HG03064 (cell line): ENCODE results near the gene CLRN1.
"Not testable (repeated sequence)": the region's sequence is repeated elsewhere in the genome, so short reads cannot be mapped to it uniquely, and the experiment has no call there.

Source experiments
- ATAC-seq: cut with Tn5 transposase; IDR thresholded peaks from one replicate; pipeline ENCODE4 v1.9.1; 2021; ENCODE audit warnings: low read depth; ENCODE audit not compliant: unreplicated experiment

Gene CLRN1, protein sequence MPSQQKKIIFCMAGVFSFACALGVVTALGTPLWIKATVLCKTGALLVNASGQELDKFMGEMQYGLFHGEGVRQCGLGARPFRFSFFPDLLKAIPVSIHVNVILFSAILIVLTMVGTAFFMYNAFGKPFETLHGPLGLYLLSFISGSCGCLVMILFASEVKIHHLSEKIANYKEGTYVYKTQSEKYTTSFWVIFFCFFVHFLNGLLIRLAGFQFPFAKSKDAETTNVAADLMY

DNA sequence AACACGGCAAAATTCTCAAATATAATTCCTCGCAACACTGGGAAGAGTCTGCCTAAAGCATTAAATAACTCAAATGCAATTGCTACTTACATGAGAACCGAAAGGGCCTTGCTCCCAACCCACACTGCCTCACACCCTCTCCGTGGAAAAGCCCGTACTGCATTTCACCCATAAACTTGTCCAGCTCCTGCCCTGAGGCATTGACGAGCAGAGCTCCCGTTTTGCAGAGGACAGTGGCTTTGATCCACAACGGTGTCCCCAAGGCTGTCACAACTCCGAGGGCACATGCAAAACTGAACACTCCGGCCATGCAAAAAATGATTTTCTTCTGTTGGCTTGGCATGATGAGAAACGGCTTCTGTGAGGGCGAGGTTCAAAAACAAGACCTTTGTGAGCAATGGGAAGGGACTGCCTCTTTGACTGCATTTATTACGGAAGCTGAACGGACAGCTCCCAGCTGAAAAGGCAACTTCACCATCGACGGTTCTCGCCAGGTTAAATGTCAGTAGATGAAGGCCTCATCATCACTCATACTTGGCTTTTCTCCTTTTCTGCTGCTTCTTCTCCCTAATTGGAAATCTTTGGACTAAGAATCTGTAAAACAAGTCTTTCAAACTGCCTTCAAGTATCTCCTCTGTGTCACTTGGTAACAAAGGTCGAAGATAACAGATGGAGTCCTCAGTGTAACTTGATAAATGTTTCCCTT is at the start of gene CLRN1:
Gene CLRN1, minus strand, starts transcription at position 362 of the 706 bp plus-strand sequence. Its CDS starts 19 bp downstream, at position 343.
- ATAC-seq: no peak

DNA sequence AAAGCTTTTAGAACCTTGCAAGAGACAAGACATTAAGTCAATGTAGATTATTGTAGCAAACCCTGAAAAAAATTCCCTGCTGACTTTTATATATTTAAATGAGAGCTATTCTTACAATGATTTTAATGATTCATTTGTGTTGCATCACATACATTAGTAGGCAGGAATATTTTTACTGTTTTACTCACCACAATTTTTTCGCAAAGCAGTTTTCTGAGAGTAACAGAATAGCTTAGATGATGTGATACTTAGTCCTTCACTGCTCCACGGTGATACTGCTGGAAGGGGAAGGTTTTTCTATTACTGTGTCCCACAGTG is 43.9 kb upstream of the CLRN1 start:
- ATAC-seq: no peak

GRCh38 chr3:151015767-151016477 is 43.4 kb upstream of the CLRN1 start:
- ATAC-seq: no peak

GRCh38 chr3:151015181-151015580 is 42.7 kb upstream of the CLRN1 start:
- ATAC-seq: no peak

- no peak for ATAC-seq
Measured at GRCh38 chr3:151014501-151015018, 42.0 kb upstream of the CLRN1 start.

- ATAC-seq: no peak
Measured at GRCh38 chr3:151012753-151013152, 40.2 kb upstream of the CLRN1 start.

GRCh38 chr3:151011427-151011826 is 38.9 kb upstream of the CLRN1 start:
- no peak for ATAC-seq

GRCh38 chr3:151009981-151010380 is 37.5 kb upstream of the CLRN1 start:
- no peak for ATAC-seq

DNA sequence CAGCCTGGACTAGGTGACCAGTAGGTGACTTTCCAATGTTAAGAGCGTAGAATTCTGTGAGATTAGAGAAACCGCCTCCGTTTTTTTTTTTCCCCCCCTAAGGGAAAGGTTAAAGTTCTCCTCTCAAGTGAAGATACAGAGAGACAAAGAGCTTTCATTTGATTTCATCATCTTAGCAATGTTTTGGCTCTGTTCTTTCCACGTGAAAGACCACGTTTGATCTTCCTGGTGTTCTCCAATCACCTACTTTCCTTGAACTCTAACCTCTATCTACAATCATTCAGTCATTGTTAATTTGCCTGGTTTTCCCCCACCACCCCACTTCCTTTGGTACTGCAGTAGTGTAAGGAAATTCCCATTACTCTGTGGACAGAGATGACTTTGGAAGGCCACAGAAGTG is 36.9 kb upstream of the CLRN1 start:
- ATAC-seq: no peak

GRCh38 chr3:151008699-151009098 is 36.2 kb upstream of the CLRN1 start:
- ATAC-seq: no peak

DNA sequence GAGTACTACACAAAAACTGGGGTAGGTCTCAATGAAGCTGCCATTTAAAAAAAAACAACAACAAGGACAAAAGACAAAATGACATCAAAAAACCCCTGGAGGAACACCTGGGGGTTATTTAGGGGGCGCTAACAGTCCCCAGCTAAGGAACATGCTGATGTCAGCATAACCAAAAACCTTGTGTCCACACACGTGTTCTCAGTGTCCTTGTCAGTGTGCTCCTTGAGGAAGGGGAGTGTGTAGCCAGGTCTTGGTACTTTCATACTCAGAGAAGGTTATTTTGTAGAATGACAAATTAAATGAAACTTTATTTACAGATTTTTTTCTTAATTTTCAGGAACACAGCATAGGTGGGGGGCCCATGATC is 31.2 kb upstream of the CLRN1 start:
- ATAC-seq: no peak

- no peak for ATAC-seq
Measured at GRCh38 chr3:151003029-151003767, 30.7 kb upstream of the CLRN1 start.

DNA sequence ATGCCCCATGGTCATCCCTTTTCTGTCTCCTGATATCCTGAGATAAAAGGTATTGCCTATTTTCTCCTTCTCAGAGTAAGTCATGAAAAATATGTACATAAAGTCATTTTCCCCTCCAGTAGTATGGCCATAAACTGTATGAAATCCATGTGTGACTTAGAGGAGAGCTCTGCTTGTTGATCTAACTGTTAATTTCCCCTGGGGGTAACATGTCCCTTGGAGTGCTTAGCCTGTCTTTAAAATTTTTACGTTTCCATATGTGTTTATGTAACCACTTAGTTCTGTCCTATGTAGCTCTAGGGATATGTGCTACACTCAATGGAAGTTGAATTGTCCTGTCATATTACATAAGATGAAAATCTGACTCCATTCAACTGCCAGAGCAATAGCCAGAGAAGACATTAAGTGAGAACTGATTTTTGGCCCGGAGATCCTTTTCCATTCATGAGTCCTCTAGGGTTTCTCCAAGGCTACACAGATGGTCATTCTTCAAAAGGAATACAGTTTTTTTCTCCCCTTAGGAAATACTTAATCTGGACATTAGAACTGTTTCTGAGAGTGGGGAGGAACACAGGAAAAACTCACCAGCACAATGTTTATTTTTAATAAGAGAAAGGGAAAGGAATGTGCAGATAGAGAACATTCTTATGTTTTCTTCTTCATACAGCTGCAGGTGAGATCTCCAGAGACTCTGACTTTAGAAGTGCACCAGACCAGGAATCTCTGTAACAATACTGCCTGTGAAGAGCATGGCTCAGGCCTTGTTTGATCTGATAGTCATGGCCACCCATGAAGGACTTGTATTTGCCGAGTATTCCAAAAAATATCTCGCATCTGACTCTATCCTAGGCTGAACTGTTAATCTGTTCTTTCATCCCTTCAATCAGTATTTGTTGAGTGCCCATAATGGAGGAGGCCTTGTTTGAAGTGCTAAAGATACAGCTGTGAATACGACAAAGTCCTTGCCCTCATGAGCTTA is 29.8 kb upstream of the CLRN1 start:
- ATAC-seq: no peak

DNA sequence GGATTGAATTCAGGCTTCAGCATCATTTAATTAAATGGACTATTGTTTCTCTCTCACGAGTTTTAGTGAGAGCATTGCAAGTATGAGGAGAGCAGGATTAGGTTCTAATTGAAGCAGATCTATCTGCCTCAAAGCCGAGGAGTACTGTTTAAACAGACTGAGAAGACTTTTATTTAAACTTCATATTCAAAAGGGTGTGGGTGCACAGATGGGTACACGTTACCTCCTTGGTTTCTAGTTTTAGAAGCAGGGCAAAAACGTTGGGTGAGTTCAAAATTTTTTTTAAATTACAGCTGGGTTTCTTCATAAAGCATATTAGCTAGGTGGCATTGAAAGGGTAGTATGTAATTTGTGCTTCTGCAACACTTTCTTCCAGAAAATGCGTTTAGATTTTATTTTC is 26.5 kb upstream of the CLRN1 start:
- ATAC-seq: no peak

- no peak for ATAC-seq
Measured at GRCh38 chr3:150996731-150997130, 24.2 kb upstream of the CLRN1 start.

- ATAC-seq: no peak
Measured at GRCh38 chr3:150995510-150995909, 23.0 kb upstream of the CLRN1 start.

DNA sequence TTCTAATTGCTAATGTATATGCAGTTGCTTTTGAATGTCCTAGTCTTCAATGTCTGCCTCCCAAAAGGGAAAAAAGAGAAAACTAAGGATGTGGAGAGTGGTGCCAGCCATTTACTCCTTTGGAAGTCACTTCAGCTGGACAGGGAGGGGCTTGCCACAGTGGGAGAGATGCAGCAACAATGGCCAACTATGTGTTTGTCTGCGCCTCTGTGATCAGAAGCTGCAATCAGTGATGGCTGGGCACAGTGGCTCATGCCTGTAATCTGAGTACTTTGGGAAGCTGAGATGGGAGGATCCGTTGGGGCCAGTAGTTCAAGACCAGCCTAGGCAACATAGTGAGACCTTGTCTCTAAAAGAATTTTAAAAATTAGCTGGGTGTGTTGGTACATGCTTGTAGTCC is 16.7 kb upstream of the CLRN1 start:
- no peak for ATAC-seq

DNA sequence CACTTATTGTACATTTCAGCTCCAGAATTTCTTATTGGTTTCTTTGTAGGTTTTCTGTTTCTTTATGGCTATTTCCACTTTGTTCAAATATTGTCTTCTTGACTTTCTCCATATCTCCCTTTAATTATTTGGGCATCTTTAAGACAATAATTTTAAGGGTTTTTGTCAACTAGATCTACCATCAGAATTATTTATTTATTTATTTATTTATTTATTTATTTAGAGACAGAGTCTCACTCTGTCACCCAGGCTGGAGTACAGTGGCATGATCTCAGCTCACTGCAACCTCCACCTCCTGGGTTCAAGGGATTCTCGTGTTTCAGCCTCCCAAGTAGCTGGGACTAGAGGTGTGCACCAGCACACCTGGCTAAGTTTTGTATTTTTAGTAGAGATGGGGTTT is 15.9 kb upstream of the CLRN1 start:
- not testable (repeated sequence) for ATAC-seq

- no peak for ATAC-seq
Measured at GRCh38 chr3:150985711-150986110, 13.2 kb upstream of the CLRN1 start.

DNA sequence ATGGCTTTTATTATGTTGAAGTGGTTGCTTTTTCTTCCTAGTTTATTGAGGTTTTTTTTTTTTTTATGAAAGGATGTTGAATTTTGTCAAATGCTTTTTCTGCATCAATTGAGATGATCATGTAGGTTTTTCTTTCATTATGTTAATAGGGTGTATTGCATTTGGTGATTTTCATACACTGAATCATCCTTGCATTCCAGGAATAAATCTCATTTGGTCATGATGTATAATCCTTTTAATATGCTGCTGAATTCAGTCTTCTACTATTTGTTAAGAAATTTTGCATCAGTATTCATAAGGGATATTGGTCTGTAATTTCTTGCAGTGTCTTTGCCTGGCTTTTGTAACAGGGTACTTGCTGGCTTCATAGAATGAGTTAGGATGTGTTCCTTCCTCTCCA is 11.5 kb upstream of the CLRN1 start:
- ATAC-seq: no peak
